Bone marrow (tissue), 2 donors: ENCODE measurements around the gene NOCT.
"Not testable (repeated sequence)": the region's sequence is repeated elsewhere in the genome, so short reads cannot be mapped to it uniquely, and the experiment has no call there.

ENCODE experiments used
- DNase-seq, 2 donors: peaks; one replicate each; lab custom pipeline; 2025; lab: John Stamatoyannopoulos, UW

Gene NOCT

GRCh38 chr4:139011225-139011950, 4.2 kb upstream of the NOCT start:
- DNase-seq, result no peak

- DNase-seq, result no peak
These were observed 961 bp upstream of the NOCT start for GRCh38 chr4:139014371-139015268.

GRCh38 chr4:139015948-139016471, 429 bp downstream of the NOCT start:
- peak in 1 of 2 donors; percentile 71 for DNase-seq

GRCh38 chr4:139017861-139018260, 2.3 kb downstream of the NOCT start:
- DNase-seq, result no peak

- no peak for DNase-seq
These were observed 2.9 kb downstream of the NOCT start for GRCh38 chr4:139018501-139018900.

GRCh38 chr4:139018971-139019758, 3.6 kb downstream of the NOCT start:
- no peak for DNase-seq

- no peak for DNase-seq
These were observed 4.8 kb downstream of the NOCT start for GRCh38 chr4:139020384-139020783.

- not testable (repeated sequence) for DNase-seq
These were observed 5.5 kb downstream of the NOCT start for GRCh38 chr4:139021071-139021470.

- DNase-seq, result no peak
These were observed 7.3 kb downstream of the NOCT start for GRCh38 chr4:139022835-139023234.

GRCh38 chr4:139024686-139025085, 9.1 kb downstream of the NOCT start:
- DNase-seq, result no peak

GRCh38 chr4:139025841-139026240, 10.3 kb downstream of the NOCT start:
- no peak for DNase-seq

- DNase-seq, result no peak
These were observed 12.2 kb downstream of the NOCT start for GRCh38 chr4:139027776-139028175.

GRCh38 chr4:139028191-139028661, 12.6 kb downstream of the NOCT start:
- no peak for DNase-seq

GRCh38 chr4:139029866-139030363, 14.3 kb downstream of the NOCT start:
- DNase-seq, result not testable (repeated sequence)

- peak; percentile 8 to 68 for DNase-seq
These were observed 15.1 kb downstream of the NOCT start for GRCh38 chr4:139030614-139031235.

GRCh38 chr4:139035650-139036049, 20.1 kb downstream of the NOCT start:
- DNase-seq, result no peak

GRCh38 chr4:139036885-139037284, 21.3 kb downstream of the NOCT start:
- DNase-seq, result no peak

- no peak for DNase-seq
These were observed 23.4 kb downstream of the NOCT start for GRCh38 chr4:139038874-139039443.

GRCh38 chr4:139042981-139043460, 27.4 kb downstream of the NOCT start:
- no peak for DNase-seq

- DNase-seq, result no peak
These were observed 28.7 kb downstream of the NOCT start for GRCh38 chr4:139044291-139044690.

GRCh38 chr4:139048026-139048425, 32.4 kb downstream of the NOCT start:
- no peak for DNase-seq
